Measurements from ENCODE around the gene WRAP73. TPM values are rescaled to one million over a fixed set of nuclear protein-coding genes. Genes with fewer than 3 reads are reported as not detected.

The WRAP73 gene
- total RNA-seq, 1 experiment from 2014 or later: 51.4 TPM

GRCh38 chr1:3641816-3642215 lies 8.1 kb downstream of the WRAP73 start:
- intact Hi-C loops (cut with micrococcal nuclease): no loop called here
- Histone ChIP-seq H4K20me1 (ENCODE audit: insufficient read depth) (no peaks in the 10 kb centered on the region), H3K9me2 (ENCODE audit: insufficient read depth) (no peaks in the 10 kb centered on the region), H3K27me3 (ENCODE audit: insufficient read depth, low read length) (no peaks in the 10 kb centered on the region), H3K9me3 (ENCODE audit: control insufficient read depth in 1 of 2, insufficient read depth in 1 of 2, low read depth in 1 of 2, low read length in 2 of 2) (no peaks in the 10 kb centered on the region), H3K27ac (ENCODE audit: low read depth, low read length) (no peak overlapping the region), H2AFZ (ENCODE audit: low read depth, low read length, poor library complexity, severe bottlenecking) (no peak overlapping the region), H3K79me2 (ENCODE audit: insufficient read depth, low read length) (peaks cover 3% of the 10 kb centered on the region; the same call in 1 of the 2 replicates), H3K4me3 (replicated peaks in 1 of 2; ENCODE audit: low read depth in 1 of 2, low read length in 2 of 2) (no peak overlapping the region), H3K36me3 (ENCODE audit: control insufficient read depth in 1 of 2, insufficient read depth in 2 of 2, low read length in 2 of 2) (peaks cover 17 to 34% of the 10 kb centered on the region in 2 experiments; a peak in 3 of 4 replicates), H3K9ac (ENCODE audit: low read length) (no peak overlapping the region), H3K4me2 (ENCODE audit: low read length) (no peak overlapping the region), H3K4me1 (ENCODE audit: control insufficient read depth in 1 of 2, insufficient read depth in 2 of 2, low read length in 2 of 2) (no peaks in the 10 kb centered on the region)
- ChIA-PET CTCF (no interaction called here), RAD21 (ENCODE audit: low non-redundant PET in 1 of 2, low total read pairs in 2 of 2, uncharacterized antibody in 2 of 2, unreplicated experiment in 2 of 2) (no interaction called here), POLR2A (no interaction called here)
- no peak for ATAC-seq
- TF ChIP-seq ELF1 (IDR thresholded peaks at IDR 0.05; ENCODE audit: borderline replicate concordance, low read depth): no peak
- TF ChIP-seq SIN3A (IDR thresholded peaks at IDR 0.05; ENCODE audit: low read depth): no peak
- TF ChIP-seq CTCF (IDR thresholded peaks at IDR 0.05 in 2 of 3, conservative IDR thresholded peaks at IDR 0.05 in 1 of 3; ENCODE audit: borderline replicate concordance in 1 of 3, insufficient read depth in 1 of 3, low read depth in 2 of 3, low read length in 2 of 3): no peak
- no peak for DNase-seq (ENCODE audit: low read depth, low spot score)
- no TSS peak for BruUV-seq (replicated peaks)

- ChIA-PET CTCF (no interaction called here), RAD21 (ENCODE audit: low non-redundant PET in 1 of 2, low total read pairs in 2 of 2, uncharacterized antibody in 2 of 2, unreplicated experiment in 2 of 2) (no interaction called here), POLR2A (no interaction called here)
- DNase-seq (ENCODE audit: low read depth, low spot score) (no peak), ATAC-seq (no peak)
- Histone ChIP-seq H3K79me2 (ENCODE audit: insufficient read depth, low read length) (peaks cover 3% of the 10 kb centered on the region; the same call in 1 of the 2 replicates), H3K4me3 (replicated peaks in 1 of 2; ENCODE audit: low read depth in 1 of 2, low read length in 2 of 2) (no peak overlapping the region), H3K36me3 (ENCODE audit: control insufficient read depth in 1 of 2, insufficient read depth in 2 of 2, low read length in 2 of 2) (peaks cover 16 to 35% of the 10 kb centered on the region in 2 experiments; a peak in 3 of 4 replicates), H2AFZ (ENCODE audit: low read depth, low read length, poor library complexity, severe bottlenecking) (no peak overlapping the region), H3K9me3 (ENCODE audit: control insufficient read depth in 1 of 2, insufficient read depth in 1 of 2, low read depth in 1 of 2, low read length in 2 of 2) (no peaks in the 10 kb centered on the region), H3K4me1 (ENCODE audit: control insufficient read depth in 1 of 2, insufficient read depth in 2 of 2, low read length in 2 of 2) (no peaks in the 10 kb centered on the region), H3K9me2 (ENCODE audit: insufficient read depth) (no peaks in the 10 kb centered on the region), H3K27ac (ENCODE audit: low read depth, low read length) (no peak overlapping the region), H4K20me1 (ENCODE audit: insufficient read depth) (no peaks in the 10 kb centered on the region), H3K27me3 (ENCODE audit: insufficient read depth, low read length) (no peaks in the 10 kb centered on the region), H3K9ac (ENCODE audit: low read length) (no peak overlapping the region), H3K4me2 (ENCODE audit: low read length) (no peak overlapping the region)
- intact Hi-C loops (cut with micrococcal nuclease): no loop called here
- no TSS peak for BruUV-seq (replicated peaks)
- no peak for TF ChIP-seq ZBTB33 (IDR thresholded peaks at IDR 0.05; ENCODE audit: extremely low read depth, insufficient replicate concordance, low read length)
- TF ChIP-seq POLR2A (IDR thresholded peaks at IDR 0.05; ENCODE audit: borderline replicate concordance, extremely low read depth, insufficient read depth, insufficient read length): no peak
- TF ChIP-seq ZFX (IDR thresholded peaks at IDR 0.05): no peak
- no peak for TF ChIP-seq EGR1 (IDR thresholded peaks at IDR 0.05; ENCODE audit: low read depth)
- no peak for TF ChIP-seq CEBPB (IDR thresholded peaks at IDR 0.05; ENCODE audit: low read depth)
- no peak for TF ChIP-seq SIN3A (IDR thresholded peaks at IDR 0.05; ENCODE audit: low read depth)
- TF ChIP-seq RAD21 (IDR thresholded peaks at IDR 0.05; ENCODE audit: low read depth): no peak
- TF ChIP-seq EZH2phosphoT487 (IDR thresholded peaks at IDR 0.05; ENCODE audit: borderline replicate concordance): no peak
- no peak for TF ChIP-seq POLR2AphosphoS5 (IDR thresholded peaks at IDR 0.05; ENCODE audit: low read depth, low read length)
- no peak for TF ChIP-seq MAX (IDR thresholded peaks at IDR 0.05)
These were observed 8.7 kb downstream of the WRAP73 start for GRCh38 chr1:3641046-3641760.
